GM23338 (cell line): ENCODE results near the gene DPYSL3. TPM values are rescaled to one million over a fixed set of nuclear protein-coding genes. Genes with fewer than 3 reads are reported as not detected.
A peak's percentile ranks its signal among the peaks of the same experiment; 100 is the strongest.

Experiments used
- ATAC-seq: fragments of 200-7000 bp; cut with Tn5 transposase; 3 replicates; pipeline ENCODE4 v1.9.1; 2020
- DNase-seq: peaks from one replicate; pipeline ENCODE4 v3.0.0-alpha.2; 2015; ENCODE audit warnings: low spot score
- H2AFZ ChIP-seq: fragments of 200-600 bp; sonication (generic); 2 replicates; pipeline ENCODE4 v1.8.0; 2016; ENCODE audit warnings: antibody characterized with exemption, mild to moderate bottlenecking, moderate library complexity
- H3F3A ChIP-seq: fragments of 200-600 bp; sonication (generic); replicated peaks from 2 replicates; pipeline ENCODE4 v1.8.0; 2017; ENCODE audit warnings: antibody characterized with exemption, mixed run types, low read depth
- H3K27ac ChIP-seq: fragments of 200-600 bp; sonication (generic); 2 replicates; pipeline ENCODE4 v1.6.1; 2016; ENCODE audit warnings: low read depth
- H3K27me3 ChIP-seq: fragments of 200-600 bp; sonication (generic); 2 replicates; pipeline ENCODE4 v1.8.0; 2016; ENCODE audit warnings: mild to moderate bottlenecking, mixed run types, moderate library complexity; ENCODE audit not compliant: insufficient read depth
- H3K36me3 ChIP-seq: fragments of 200-600 bp; sonication (generic); 2 replicates; pipeline ENCODE4 v1.8.0; 2016; ENCODE audit warnings: mild to moderate bottlenecking; ENCODE audit not compliant: insufficient read depth
- H3K4me1 ChIP-seq: fragments of 200-600 bp; sonication (generic); 2 replicates; pipeline ENCODE4 v1.8.0; 2016; ENCODE audit warnings: mild to moderate bottlenecking, moderate library complexity; ENCODE audit not compliant: insufficient read depth
- H3K4me2 ChIP-seq: fragments of 200-600 bp; sonication (generic); 2 replicates; pipeline ENCODE4 v1.7.1; 2017; ENCODE audit warnings: mixed run types
- H3K4me3 ChIP-seq: fragments of 200-600 bp; sonication (generic); 2 replicates; pipeline ENCODE4 v1.6.1; 2016; ENCODE audit warnings: mixed run types
- H3K79me2 ChIP-seq: fragments of 200-600 bp; sonication (generic); replicated peaks from 2 replicates; pipeline ENCODE4 v1.8.0; 2017; ENCODE audit warnings: mild to moderate bottlenecking; ENCODE audit not compliant: insufficient read depth
- H3K9me2 ChIP-seq: fragments of 200-600 bp; sonication (generic); 2 replicates; pipeline ENCODE4 v1.8.0; 2017; ENCODE audit not compliant: insufficient read depth
- H4K20me1 ChIP-seq: fragments of 200-600 bp; sonication (generic); replicated peaks from 2 replicates; pipeline ENCODE4 v1.8.0; 2017; ENCODE audit warnings: mild to moderate bottlenecking; ENCODE audit not compliant: insufficient read depth
- H3K27ac Mint-ChIP-seq: 2 replicates; pipeline ENCODE4 v1.8.0; 2020; ENCODE audit warnings: inconsistent platforms, mild to moderate bottlenecking, moderate library complexity, mixed read lengths
- H3K27me3 Mint-ChIP-seq: 3 replicates; pipeline ENCODE4 v1.8.0; 2022; ENCODE audit warnings: low read depth, mild to moderate bottlenecking, moderate library complexity, mixed read lengths, inconsistent platforms; ENCODE audit not compliant: insufficient read depth, poor library complexity
- H3K36me3 Mint-ChIP-seq: 3 replicates; pipeline ENCODE4 v1.8.0; 2021; ENCODE audit warnings: low read depth, mild to moderate bottlenecking, inconsistent platforms, moderate library complexity, mixed read lengths
- H3K4me1 Mint-ChIP-seq: 3 replicates; pipeline ENCODE4 v1.8.0; 2020; ENCODE audit warnings: mild to moderate bottlenecking, inconsistent platforms, mixed read lengths
- H3K4me3 Mint-ChIP-seq: 3 replicates; pipeline ENCODE4 v1.8.0; 2021; ENCODE audit warnings: moderate library complexity, mild to moderate bottlenecking, inconsistent platforms, mixed read lengths
- H3K9me3 Mint-ChIP-seq: 3 replicates; pipeline ENCODE4 v1.8.0; 2020; ENCODE audit warnings: moderate library complexity, mild to moderate bottlenecking, inconsistent platforms, mixed read lengths
- CREB1 ChIP-seq: fragments of 250-450 bp; sonication (Bioruptor Pico); IDR thresholded peaks from 2 replicates; pipeline ENCODE4 v1.5.0; 2020; ENCODE audit warnings: low read depth, mild to moderate bottlenecking, moderate library complexity
- CTCF ChIP-seq, 2 experiments: fragments of 200-600 bp in 1 of 2; sonication (generic) in 1 of 2; conservative IDR thresholded peaks; 2 replicates each; pipeline versions ENCODE4 v1.5.1 to v1.6.1; 2016 to 2017; ENCODE audit warnings: antibody characterized with exemption in 2 of 2, low read depth in 2 of 2, mild to moderate bottlenecking in 2 of 2, moderate library complexity in 1 of 2
- ETS1 ChIP-seq: IDR thresholded peaks from 2 replicates; pipeline ENCODE4 v1.6.1; 2016; ENCODE audit warnings: antibody characterized with exemption
- EZH2 ChIP-seq: fragments of 200-600 bp; sonication (generic); IDR thresholded peaks from one replicate; pipeline ENCODE4 v1.8.0; 2017; ENCODE audit warnings: antibody characterized with exemption, mild to moderate bottlenecking, low read depth; ENCODE audit not compliant: unreplicated experiment
- EZH2phosphoT487 ChIP-seq: fragments of 200-600 bp; sonication (generic); IDR thresholded peaks from one replicate; pipeline ENCODE4 v1.8.1; 2018; ENCODE audit warnings: antibody characterized with exemption; ENCODE audit not compliant: unreplicated experiment
- JUNB ChIP-seq: IDR thresholded peaks from one replicate; pipeline ENCODE4 v1.6.1; 2016; ENCODE audit warnings: antibody characterized with exemption; ENCODE audit not compliant: unreplicated experiment
- NANOG ChIP-seq: IDR thresholded peaks from 2 replicates; pipeline ENCODE4 v1.6.1; 2016; ENCODE audit warnings: antibody characterized with exemption, borderline replicate concordance
- POLR2AphosphoS5 ChIP-seq: IDR thresholded peaks from 2 replicates; pipeline ENCODE4 v1.6.1; 2016; ENCODE audit warnings: antibody characterized with exemption, low read depth
- REST ChIP-seq: IDR thresholded peaks from one replicate; pipeline ENCODE4 v1.6.1; 2018; ENCODE audit warnings: antibody characterized with exemption; ENCODE audit not compliant: unreplicated experiment
- STAT1 ChIP-seq: IDR thresholded peaks from one replicate; pipeline ENCODE4 v1.6.1; 2016; ENCODE audit warnings: antibody characterized with exemption; ENCODE audit not compliant: unreplicated experiment
- ZNF114 ChIP-seq: fragments of 250-450 bp; sonication (Bioruptor Pico); IDR thresholded peaks from 2 replicates; pipeline ENCODE4 v1.5.0; 2020; ENCODE audit warnings: mild to moderate bottlenecking, moderate library complexity
- ZNF331 ChIP-seq: fragments of 250-450 bp; sonication (Bioruptor Pico); IDR thresholded peaks from 2 replicates; pipeline ENCODE4 v1.5.0; 2020; ENCODE audit warnings: low read depth, mild to moderate bottlenecking, moderate library complexity
- polyA plus RNA-seq: library from polyadenylated mRNA; unstranded; fragments of >200 nt; fragmentation: Nextera tagmentation; extraction: Ambion mirVana; gene quantifications from 2 replicates; pipeline ENCODE4 v1.2.1, GENCODE V29; 2016
- total RNA-seq: library from RNA; depleted of rRNA; stranded (reverse); fragments of >200 nt; shearing (Covaris generic); gene quantifications from 2 replicates; pipeline ENCODE4 v1.2.3, GENCODE V29; 2014

Gene DPYSL3
- total and polyA plus RNA-seq, 2 experiments from 2014 or later = 97.6 to 455 TPM

GRCh38 chr5:147485814-147486213, 24.1 kb downstream of the DPYSL3 start:
- H3K36me3 ChIP-seq = no peaks in the 10 kb centered on the region
- Mint-ChIP-seq H3K4me3 (no peak overlapping the region), H3K27me3 (peaks cover 2% of the 10 kb centered on the region), H3K4me1 (peaks cover 58% of the 10 kb centered on the region), H3K9me3 (no peaks in the 10 kb centered on the region), H3K27ac (no peak overlapping the region), H3K36me3 (peaks cover 3% of the 10 kb centered on the region; the same call in 1 of the 3 replicates)
- H3F3A ChIP-seq = no peaks in the 10 kb centered on the region; the same call in 1 of the 2 replicates
- TF ChIP-seq CTCF (conservative IDR thresholded peaks at IDR 0.05; ENCODE audit: low read depth in 2 of 2) (no peak), EZH2 (no peak), ZNF331 (CRISPR knock-in tag) (no peak), JUNB (no peak), POLR2AphosphoS5 (no peak), CREB1 (CRISPR knock-in tag) (no peak), NANOG (no peak), REST (no peak), ETS1 (no peak), STAT1 (no peak), ZNF114 (no peak), EZH2phosphoT487 (no peak)
- H2AFZ ChIP-seq = no peak overlapping the region
- no peak overlapping the region for H3K4me3 ChIP-seq
- DNase-seq (no peak), ATAC-seq (no peak)
- H3K4me2 ChIP-seq = no peak overlapping the region
- H3K79me2 ChIP-seq = peaks cover 71% of the 10 kb centered on the region
- H3K27me3 ChIP-seq = no peaks in the 10 kb centered on the region
- peaks cover 67% of the 10 kb centered on the region for H3K4me1 ChIP-seq
- no peaks in the 10 kb centered on the region for H3K9me2 ChIP-seq
- peak overlapping the region; percentile 64; the same call in 1 of the 2 replicates for H3K27ac ChIP-seq
- H4K20me1 ChIP-seq = no peaks in the 10 kb centered on the region
